Neural progenitor cell (in vitro differentiated cells): ENCODE data around the gene USP2.

Experiments
- EZH2 ChIP-seq: fragments of 200-600 bp; sonication (generic); IDR thresholded peaks from 2 replicates; pipeline ENCODE4 v1.6.1; 2017; ENCODE audit warnings: antibody characterized with exemption, mild to moderate bottlenecking, moderate library complexity
- EZH2phosphoT487 ChIP-seq: fragments of 200-600 bp; sonication (generic); IDR thresholded peaks from 2 replicates; pipeline ENCODE4 v1.6.1; 2017; ENCODE audit warnings: antibody characterized with exemption
- TF ChIP-seq, protein P1 (sequence below): fragments of 200-600 bp; sonication (generic); IDR thresholded peaks from 2 replicates; pipeline ENCODE4 v1.5.1; 2017; ENCODE audit warnings: antibody characterized with exemption, mild to moderate bottlenecking

DNA sequence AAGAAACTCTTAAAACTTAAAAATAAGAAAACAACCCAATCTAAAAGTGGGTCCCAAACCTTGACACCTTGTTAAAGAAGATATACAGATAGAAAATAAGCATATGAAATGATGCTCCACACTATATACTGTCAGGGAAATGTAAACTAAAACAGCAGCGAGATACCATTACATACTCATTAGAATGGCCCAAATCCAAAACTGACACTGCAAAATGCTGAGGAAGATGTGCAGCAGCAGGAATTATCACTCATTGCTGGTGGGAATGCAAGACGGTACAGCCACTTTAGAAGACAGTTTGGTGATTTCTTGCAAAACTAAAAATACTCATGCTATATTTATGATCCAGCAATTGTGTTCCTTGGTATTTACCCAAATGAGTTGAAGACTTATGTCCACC is 52.2 kb downstream of the USP2 start:
- TF ChIP-seq, protein P1, sequence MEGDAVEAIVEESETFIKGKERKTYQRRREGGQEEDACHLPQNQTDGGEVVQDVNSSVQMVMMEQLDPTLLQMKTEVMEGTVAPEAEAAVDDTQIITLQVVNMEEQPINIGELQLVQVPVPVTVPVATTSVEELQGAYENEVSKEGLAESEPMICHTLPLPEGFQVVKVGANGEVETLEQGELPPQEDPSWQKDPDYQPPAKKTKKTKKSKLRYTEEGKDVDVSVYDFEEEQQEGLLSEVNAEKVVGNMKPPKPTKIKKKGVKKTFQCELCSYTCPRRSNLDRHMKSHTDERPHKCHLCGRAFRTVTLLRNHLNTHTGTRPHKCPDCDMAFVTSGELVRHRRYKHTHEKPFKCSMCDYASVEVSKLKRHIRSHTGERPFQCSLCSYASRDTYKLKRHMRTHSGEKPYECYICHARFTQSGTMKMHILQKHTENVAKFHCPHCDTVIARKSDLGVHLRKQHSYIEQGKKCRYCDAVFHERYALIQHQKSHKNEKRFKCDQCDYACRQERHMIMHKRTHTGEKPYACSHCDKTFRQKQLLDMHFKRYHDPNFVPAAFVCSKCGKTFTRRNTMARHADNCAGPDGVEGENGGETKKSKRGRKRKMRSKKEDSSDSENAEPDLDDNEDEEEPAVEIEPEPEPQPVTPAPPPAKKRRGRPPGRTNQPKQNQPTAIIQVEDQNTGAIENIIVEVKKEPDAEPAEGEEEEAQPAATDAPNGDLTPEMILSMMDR, result no peak
- TF ChIP-seq EZH2 (no peak), EZH2phosphoT487 (no peak)
